Stimulated activated CD4-positive, alpha-beta T cell treated with anti-CD3 and anti-CD28 coated beads, Interleukin-1b, Interleukin-23, amount 100 ng/mL, for 24 hours (primary cell): ENCODE measurements around the gene CCL24.
"Not testable (repeated sequence)": the region's sequence is repeated elsewhere in the genome, so short reads cannot be mapped to it uniquely, and the experiment has no call there.

Experiments
- DNase-seq, 4 experiments: peaks; one replicate each; pipeline ENCODE4 v3.0.0-alpha.2; 2020; ENCODE audit warnings: low read depth in 4 of 4, low spot score in 1 of 4

The CCL24 gene

DNA sequence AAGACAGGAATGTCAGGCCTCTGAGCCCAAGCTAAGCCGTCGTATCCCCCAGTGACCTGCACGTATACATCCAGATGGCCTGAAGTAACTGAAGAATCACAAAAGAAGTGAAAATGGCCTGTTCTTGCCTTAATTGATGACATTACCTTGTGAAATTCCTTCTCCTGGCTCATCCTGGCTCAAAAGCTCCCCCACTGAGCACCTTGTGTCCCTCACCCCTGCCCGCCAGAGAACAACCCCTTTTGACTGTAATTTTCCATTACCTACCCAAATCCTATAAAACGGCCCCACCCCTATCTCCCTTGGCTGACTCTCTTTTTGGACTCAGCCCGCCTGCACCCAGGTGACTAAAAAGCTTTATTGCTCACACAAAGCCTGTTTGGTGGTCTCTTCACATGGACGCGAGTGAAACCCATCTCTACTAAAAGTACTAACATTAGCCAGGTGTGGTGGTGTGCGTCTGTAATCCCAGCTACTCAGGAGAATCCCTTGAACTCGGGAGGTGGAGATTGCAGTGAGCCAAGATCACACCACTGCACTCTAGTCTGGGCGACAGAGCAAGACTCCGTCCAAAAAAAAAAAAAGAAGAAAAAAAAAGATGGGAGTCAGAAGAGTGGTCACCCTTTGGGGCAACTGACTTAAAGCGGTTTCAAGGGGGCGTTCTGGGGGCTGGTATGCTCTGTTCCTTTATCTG lies 25.3 kb downstream of the CCL24 start:
- not testable (repeated sequence) for DNase-seq

- DNase-seq: not testable (repeated sequence)
Observed at GRCh38 chr7:75783058-75783457, 30.5 kb downstream of the CCL24 start.

DNA sequence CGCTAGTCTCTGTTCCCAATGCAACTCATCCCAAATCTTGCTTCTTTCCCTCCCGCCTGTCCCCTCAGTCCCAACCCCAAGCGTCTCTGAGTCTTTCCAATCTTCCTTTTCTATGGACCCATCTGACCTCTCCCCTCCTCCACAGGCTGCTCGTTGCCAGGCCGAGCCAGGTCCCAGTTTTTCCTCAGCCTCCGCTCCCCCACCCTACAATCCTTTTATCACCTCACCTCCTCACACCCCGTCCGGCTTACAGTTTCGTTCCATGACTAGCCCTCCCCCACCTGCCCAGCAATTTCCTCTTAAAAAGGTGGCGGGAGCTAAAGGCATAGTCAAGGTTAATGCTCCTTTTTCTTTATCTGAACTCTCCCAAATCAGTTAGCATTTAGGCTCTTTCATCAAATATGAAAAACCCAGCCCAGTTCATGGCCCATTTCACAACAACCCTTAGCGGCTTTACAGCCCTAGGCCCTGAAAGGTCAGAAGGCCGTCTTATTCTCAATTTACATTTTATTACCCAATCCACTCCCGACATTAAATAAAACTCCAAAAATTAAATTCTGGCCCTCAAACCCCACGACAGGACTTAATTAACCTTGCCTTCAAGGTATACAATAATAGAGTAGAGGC lies 32.8 kb downstream of the CCL24 start:
- DNase-seq: not testable (repeated sequence)

DNA sequence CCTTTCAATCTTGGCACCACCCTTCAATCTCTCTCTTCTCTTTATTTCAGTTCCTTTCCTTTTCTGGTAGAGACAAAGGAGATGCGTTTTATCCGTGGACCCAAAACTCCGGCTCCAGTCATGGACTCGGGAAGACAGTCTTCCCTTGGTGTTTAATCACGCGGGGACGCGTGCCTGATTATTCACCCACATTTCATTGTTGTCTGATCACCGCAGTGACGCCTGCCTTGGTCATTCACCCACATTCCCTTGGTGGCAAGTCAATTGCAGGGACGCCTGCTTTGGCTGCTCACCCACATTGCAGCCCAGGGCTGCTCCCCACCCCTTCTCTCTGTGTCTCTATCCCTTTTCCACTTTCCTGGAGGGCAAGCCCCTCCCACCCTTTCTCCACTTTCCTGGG lies 34.1 kb downstream of the CCL24 start:
- DNase-seq: not testable (repeated sequence)

- DNase-seq: not testable (repeated sequence)
Observed at GRCh38 chr7:75779035-75779434, 34.6 kb downstream of the CCL24 start.

- peak; percentile 15 to 57 (median 30) for DNase-seq
Observed at GRCh38 chr7:75776295-75776971, 37.2 kb downstream of the CCL24 start.

GRCh38 chr7:75773958-75774357 lies 39.6 kb downstream of the CCL24 start:
- not testable (repeated sequence) for DNase-seq

DNA sequence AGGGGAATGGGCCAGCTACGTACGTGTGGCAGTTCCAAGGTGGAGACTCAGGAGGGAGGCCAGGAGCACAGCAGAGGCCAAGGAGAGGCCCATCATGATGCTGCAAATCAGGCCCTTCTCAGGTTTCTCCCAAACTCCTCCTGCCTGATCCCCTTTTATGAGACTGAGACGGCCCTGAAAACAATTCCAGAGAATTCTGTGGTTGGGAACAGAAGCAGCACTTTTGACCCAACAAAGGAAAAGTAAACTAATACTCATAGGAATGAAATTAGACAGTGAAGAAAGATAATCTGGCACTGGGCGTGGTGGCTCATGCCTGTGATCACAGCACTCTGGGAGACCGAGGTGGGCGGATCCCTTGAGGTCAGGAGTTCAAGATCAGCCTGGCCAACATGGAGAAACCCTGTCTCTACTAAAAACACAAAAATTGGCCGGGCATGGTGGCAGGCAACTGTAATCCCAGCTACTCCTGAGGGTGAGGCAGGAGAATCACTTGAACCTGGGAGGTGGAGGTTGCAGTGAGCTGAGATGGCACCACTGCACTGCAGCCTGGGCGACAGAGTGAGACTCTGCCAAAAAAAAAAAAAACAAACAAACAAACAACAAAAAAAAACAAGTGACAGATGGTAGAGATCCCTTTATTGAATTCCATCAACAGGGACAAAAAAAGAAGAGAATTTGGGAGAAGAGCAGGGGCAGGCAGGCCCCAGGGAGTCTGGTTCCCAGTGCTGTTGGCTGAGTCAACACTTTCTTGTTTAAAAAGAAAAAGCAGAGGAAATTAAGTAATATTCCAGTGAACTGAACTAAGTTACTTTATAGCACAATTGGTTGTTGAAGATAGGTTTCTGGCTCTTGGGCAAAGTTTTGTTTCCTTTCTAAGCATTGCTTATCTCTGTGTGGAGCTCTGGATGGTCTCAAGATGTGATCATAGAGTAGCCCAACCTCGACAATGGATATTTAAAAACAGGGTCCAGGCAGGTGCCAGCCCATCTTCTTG lies 41.2 kb downstream of the CCL24 start, which contains the start of gene CCL26:
CCL26 (minus strand) TSS at position 131 of the 997 bp plus-strand sequence; CDS start at position 96, 35 bp downstream.
- DNase-seq: no peak

GRCh38 chr7:75771224-75771623 lies 42.4 kb downstream of the CCL24 start:
- DNase-seq: no peak

GRCh38 chr7:75762350-75762917 lies 51.2 kb downstream of the CCL24 start:
- no peak for DNase-seq

GRCh38 chr7:75761801-75762200 lies 51.8 kb downstream of the CCL24 start:
- not testable (repeated sequence) for DNase-seq
